Bronchial epithelial cell (primary cell): Measurements from ENCODE around the gene LPO. TPM values are rescaled to one million over a fixed set of nuclear protein-coding genes. Genes with fewer than 3 reads are reported as not detected.

ENCODE experiments used
- DNase-seq: peaks from one replicate; pipeline ENCODE4 v3.0.0-alpha.2; 2010; ENCODE audit warnings: low read depth
- FAIRE-seq: peaks from 2 replicates; lab custom pipeline; 2011; peaks lifted over from hg19 to GRCh38; lab: Jason Lieb, UNC
- H3K27me3 ChIP-seq: 2 replicates; pipeline ENCODE4 v1.5.1; 2011; ENCODE audit warnings: low read length; ENCODE audit not compliant: control insufficient read depth, insufficient read depth
- H3K36me3 ChIP-seq: 2 replicates; pipeline ENCODE4 v1.5.1; 2011; ENCODE audit warnings: low read length; ENCODE audit not compliant: control insufficient read depth, insufficient read depth
- H3K4me3 ChIP-seq: 2 replicates; pipeline ENCODE4 v1.5.1; 2011; ENCODE audit warnings: mild to moderate bottlenecking, low read depth, low read length, control low read depth
- total RNA-seq: library from RNA; depleted of rRNA; stranded (reverse); fragments of >200 nt; gene quantifications from 2 replicates; pipeline ENCODE4 v1.2.1, GENCODE V29; 2014
- TF ChIP-seq, protein P1 (sequence below): IDR thresholded peaks from 2 replicates; pipeline ENCODE4 v1.5.1; 2011; ENCODE audit warnings: mild to moderate bottlenecking, moderate library complexity, low read length, control low read depth, inconsistent platforms; ENCODE audit not compliant: insufficient read depth, severe bottlenecking

Gene LPO
- total RNA-seq, 1 donor from 2014 or later, result not detected

DNA sequence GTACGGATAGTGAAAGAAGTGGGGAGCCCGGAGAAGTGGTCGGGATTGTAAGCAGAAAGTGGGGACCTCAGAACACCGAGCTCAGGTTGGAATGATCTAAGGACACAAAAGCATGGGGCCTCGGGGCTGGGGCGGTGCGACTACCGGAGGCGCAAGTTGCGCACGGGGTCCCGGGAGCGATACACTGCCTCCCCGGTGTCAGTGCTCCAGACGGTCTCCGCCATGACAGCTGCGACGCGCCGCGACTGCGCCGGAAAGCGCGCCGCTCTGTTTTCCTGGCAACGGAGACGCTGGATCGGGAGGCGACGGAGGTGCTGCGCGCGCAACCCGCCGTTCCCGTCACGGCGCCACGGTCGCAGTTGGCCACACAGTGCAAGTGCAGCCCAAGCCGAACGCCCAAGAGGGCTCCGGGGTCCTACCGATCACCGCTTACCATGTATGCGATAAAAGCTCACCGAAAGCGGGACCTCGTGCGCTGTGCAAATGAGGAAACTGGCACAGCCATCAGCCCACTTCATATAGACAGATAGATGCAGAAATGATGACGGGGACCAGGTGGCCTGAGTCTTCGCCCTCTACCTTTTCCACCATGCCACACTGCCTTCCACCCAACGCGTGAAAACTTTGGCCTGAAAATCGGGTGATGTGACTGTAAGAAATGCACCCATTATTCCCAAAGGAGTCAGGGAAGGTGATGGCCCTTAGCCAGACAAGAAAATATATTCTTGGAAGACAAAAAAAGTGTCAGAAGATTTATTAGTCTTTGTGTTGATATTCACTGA is 19.2 kb upstream of the LPO start, which contains the start of gene MKS1:
MKS1 (minus strand) TSS at position 249 of the 782 bp plus-strand sequence; CDS start at position 224, 25 bp downstream.
- Histone ChIP-seq H3K36me3 (peaks cover 5% of the 10 kb centered on the region), H3K4me3 (peak within 1 kb of the TSS; percentile 55), H3K27me3 (no peaks in the 10 kb centered on the region)
- TF ChIP-seq, protein P1, sequence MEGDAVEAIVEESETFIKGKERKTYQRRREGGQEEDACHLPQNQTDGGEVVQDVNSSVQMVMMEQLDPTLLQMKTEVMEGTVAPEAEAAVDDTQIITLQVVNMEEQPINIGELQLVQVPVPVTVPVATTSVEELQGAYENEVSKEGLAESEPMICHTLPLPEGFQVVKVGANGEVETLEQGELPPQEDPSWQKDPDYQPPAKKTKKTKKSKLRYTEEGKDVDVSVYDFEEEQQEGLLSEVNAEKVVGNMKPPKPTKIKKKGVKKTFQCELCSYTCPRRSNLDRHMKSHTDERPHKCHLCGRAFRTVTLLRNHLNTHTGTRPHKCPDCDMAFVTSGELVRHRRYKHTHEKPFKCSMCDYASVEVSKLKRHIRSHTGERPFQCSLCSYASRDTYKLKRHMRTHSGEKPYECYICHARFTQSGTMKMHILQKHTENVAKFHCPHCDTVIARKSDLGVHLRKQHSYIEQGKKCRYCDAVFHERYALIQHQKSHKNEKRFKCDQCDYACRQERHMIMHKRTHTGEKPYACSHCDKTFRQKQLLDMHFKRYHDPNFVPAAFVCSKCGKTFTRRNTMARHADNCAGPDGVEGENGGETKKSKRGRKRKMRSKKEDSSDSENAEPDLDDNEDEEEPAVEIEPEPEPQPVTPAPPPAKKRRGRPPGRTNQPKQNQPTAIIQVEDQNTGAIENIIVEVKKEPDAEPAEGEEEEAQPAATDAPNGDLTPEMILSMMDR, result peak; percentile 74
- DNase-seq (peak; percentile 78), FAIRE-seq (no peak)

DNA sequence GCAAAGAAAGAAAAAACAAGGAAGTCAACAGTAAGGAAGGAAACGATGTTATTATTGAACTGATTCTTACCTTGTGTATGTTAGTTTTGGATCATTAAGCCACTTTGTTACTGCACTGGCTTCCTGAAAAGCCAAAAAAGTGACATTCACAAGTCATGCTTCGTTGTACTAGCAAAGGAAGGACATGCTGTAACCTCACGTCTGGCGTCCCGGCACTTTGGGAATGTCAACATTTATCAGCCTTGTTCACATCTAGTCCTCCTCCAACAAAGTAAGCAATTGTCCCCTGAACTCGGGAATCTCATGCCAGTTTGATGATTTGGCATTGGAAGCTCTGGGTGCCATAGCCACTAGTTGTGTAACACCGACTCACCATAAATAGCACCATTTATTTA is 18.6 kb upstream of the LPO start:
- no peak for FAIRE-seq
- Histone ChIP-seq H3K27me3 (no peaks in the 10 kb centered on the region), H3K4me3 (peak overlapping the region; percentile 55), H3K36me3 (peaks cover 3% of the 10 kb centered on the region)
- peak; percentile 37 for DNase-seq
- TF ChIP-seq, protein P1, result no peak

DNA sequence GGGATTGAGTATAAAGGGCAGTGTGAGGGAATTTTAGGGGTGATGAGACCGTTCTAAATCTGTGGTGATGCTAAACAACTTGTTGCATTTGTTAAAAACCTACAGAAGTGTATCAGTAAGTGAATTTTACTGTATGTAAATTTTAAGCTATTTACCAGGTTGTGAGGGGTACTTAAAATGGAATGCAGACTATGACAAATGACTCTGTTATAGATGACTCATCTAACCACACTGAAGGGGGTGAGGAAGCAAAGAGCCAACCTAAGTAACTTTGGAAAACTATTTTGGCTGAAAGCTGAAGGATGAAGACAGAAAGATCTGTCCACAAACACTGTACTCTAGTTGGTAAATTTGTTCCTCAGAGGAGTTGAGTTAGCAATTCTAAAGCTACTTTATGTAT is 14.1 kb upstream of the LPO start:
- DNase-seq (peak; percentile 85), FAIRE-seq (no peak)
- Histone ChIP-seq H3K36me3 (no peaks in the 10 kb centered on the region), H3K4me3 (no peak overlapping the region), H3K27me3 (no peaks in the 10 kb centered on the region)
- TF ChIP-seq, protein P1, result no peak

DNA sequence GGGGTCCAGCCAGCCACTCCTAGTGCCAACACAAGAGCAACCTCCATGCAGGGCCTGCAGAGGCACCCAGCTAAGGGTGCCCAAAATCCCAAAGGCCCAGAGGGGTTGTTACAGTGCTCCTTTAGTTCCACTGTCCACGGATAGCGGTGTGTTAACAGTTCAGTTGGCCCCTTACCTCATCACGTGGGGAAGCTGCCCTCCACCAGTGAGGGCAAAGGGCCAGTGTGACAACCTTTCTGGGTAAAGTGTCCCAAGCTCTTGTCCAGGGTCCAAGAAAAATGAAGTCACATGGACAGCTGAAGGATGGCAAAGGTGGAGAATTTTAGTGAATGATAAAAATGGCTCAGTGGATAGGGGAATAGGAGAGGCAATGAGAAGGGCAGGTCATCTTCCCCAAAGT is 10.7 kb upstream of the LPO start:
- Histone ChIP-seq H3K27me3 (no peaks in the 10 kb centered on the region), H3K36me3 (no peaks in the 10 kb centered on the region), H3K4me3 (no peak overlapping the region)
- TF ChIP-seq, protein P1, result no peak
- DNase-seq (no peak), FAIRE-seq (no peak)

DNA sequence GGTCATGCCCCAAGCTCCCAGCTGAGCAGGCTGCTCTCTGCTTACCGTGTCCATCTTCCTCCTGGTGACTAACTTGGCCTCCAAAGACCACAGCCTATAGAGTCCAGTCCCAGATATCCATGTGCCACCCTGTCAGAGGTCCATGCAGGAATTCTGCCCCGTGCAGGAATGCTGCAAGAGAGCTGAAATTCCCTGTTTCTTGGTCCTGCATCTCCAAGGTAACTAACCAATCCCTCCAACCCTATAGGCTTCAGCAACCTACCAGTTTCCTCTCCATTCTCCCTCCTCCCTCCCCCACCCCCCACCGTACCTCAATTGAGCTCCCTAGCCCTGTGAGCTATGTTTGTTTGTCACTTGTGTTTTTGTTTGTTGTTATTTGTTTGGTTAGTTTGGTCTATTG is 9.7 kb upstream of the LPO start:
- Histone ChIP-seq H3K27me3 (no peaks in the 10 kb centered on the region), H3K36me3 (no peaks in the 10 kb centered on the region), H3K4me3 (no peak overlapping the region)
- TF ChIP-seq, protein P1, result no peak
- no peak for DNase-seq
- no peak for FAIRE-seq

DNA sequence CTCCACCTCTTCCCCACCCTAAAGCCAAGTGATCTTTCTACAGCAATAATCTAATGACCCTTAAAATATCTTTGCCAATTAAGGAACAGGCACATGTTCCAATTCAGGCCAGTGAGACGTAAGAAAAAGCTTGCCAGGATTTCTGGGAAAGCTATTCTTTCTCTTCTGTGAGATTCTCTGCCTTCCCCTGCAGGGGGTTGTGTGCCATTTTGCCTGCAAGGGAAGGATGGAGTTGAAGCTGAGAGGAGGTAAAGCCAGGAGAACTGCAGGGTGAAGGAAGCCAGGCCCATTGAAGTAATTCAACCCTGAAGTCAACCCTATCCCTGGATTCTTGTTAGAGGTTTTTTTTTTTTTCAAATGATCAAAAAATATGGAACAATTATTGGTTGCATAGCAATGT is 9.0 kb upstream of the LPO start:
- Histone ChIP-seq H3K4me3 (no peak overlapping the region), H3K27me3 (no peaks in the 10 kb centered on the region), H3K36me3 (no peaks in the 10 kb centered on the region)
- TF ChIP-seq, protein P1, result no peak
- DNase-seq, result no peak
- no peak for FAIRE-seq
